NCI-H2227 (cell line): Measurements from ENCODE around the gene ZNF383.
"Not testable (repeated sequence)": the region's sequence is repeated elsewhere in the genome, so short reads cannot be mapped to it uniquely, and the experiment has no call there.

ENCODE experiments used
- DNase-seq: peaks from one replicate; lab custom pipeline; 2025; ENCODE audit not compliant: unreplicated experiment; lab: John Stamatoyannopoulos, UW

ZNF383 gene

GRCh38 chr19:37292998-37293939 lies 75.3 kb downstream of the ZNF383 start:
- DNase-seq: not testable (repeated sequence)

- DNase-seq: not testable (repeated sequence)
Observed at GRCh38 chr19:37294246-37294645, 76.2 kb downstream of the ZNF383 start.
